ENCODE data around the gene PCSK1.

Gene PCSK1

DNA sequence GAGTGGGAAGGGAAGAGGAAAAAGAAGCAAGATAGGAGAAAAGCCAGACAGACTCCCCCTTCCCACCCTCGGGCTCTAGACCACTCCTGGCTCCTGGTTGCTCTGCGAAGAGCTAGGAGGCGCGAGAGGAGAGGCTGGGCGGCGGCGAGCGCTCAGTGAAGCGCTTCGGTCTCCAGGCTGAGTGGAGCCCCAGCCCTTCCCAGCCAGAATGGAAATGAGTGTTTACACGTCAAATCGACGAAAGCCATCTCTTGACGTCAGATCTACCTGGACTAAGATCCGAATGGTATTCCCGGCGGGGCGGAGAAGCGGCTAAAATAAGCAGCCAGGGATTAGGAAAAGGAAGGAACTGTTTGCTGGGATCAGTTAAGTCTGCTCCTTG lies at the start of gene PCSK1:
Gene PCSK1, minus strand, starts transcription at position 183 of the 382 bp plus-strand sequence. CDS start 206 bp downstream, outside the sequence.
- no peak for DNase-seq (ENCODE audit: low read depth)

DNA sequence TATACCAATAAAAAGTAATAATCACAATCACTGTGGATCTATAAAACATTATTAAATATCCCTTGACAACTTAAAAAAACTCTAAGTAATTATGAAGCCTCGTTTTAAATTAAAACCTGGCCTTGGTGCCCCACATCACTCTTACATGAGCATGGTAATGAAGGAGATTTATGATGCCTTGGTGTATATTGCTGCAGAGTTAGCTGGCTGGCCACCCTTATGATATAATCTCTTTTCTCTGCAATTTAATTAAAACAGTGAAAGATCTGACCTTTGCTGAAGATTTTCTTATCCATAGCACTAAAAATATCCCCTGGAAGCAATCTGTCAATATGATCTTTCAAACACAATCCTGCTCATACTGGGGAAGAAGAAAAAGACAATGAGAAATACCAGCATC lies 48.8 kb upstream of the PCSK1 start:
- no peak for DNase-seq (ENCODE audit: low read depth)

- DNase-seq (ENCODE audit: low read depth), result no peak
These were observed 48.1 kb upstream of the PCSK1 start for GRCh38 chr5:96481009-96481786.

GRCh38 chr5:96478983-96479382 lies 45.9 kb upstream of the PCSK1 start:
- DNase-seq (ENCODE audit: low read depth), result no peak

DNA sequence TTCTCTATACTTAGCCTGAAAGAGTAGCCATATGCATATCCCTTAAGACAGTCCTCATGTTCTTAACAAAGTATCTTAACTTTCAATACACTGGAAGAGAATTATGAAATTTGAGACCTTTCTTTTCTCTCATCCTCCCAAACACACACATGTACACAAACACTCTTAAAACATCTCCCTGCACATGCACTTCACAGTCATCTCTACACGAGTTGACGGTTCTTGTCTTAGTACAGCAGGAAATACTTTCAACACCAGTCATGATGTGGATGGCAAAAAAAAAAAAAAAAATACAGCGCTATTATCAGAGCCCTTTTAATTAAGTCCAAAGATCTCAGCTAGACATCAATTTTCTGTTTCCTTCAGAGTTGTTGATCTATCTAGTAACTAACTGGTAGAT lies 43.6 kb upstream of the PCSK1 start:
- DNase-seq (ENCODE audit: low read depth), result peak; percentile 68

DNA sequence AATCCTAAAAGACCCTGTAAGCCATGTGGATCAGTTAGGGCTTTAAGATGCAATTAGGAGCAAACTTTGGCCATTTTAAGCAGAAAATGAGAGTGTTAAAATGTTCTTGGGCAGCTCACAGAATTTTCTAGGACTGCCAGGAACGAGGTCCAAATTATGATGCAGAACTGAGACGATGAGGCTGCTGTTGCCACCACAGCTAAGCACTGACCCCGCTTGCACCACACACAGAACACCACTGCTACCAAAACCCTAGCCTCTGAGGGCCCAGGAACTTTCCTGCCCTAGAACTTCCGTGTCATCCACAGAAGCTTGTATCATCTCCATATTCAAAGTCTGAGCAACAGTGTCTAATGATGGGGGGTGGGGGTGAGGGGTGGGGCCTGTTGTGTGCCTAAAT lies 41.0 kb upstream of the PCSK1 start:
- no peak for DNase-seq (ENCODE audit: low read depth)

DNA sequence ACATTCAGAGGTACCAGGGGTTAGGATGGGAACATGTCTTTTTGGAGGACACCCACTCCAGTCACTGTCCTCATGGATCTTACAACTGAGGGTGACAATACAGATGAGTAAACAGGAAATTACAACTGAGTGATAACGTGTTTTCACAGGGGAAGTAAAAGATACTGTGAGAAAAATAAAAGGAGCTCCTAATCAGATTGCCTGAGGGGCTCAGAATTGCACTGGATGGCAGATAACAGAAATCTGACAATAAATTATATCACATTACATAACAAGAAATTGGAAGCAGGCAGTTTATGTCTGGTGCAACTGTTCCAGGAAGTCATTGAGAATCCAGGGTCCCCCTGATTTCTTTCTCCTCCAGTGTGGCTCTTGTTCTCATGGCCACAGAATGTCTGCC lies 40.1 kb upstream of the PCSK1 start:
- DNase-seq (ENCODE audit: low read depth), result no peak

DNA sequence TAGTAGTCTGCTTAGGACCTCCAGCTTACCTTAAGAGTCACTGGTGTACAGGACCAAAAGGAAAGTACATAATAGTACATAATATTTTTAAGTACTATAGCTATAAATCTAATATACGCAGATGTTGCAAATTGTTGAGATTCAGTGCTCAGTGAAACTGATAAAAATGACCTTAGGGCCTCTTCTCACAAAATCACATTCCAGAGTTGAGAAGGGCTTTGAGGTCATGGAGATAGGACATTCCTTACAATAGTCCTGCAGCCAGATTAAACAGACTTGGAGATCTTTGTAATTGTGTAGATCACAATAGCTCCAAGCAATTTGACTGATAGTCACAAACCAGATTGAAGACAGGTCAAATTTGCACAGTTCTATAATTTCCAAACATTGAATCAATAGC lies 37.7 kb upstream of the PCSK1 start:
- no peak for DNase-seq (ENCODE audit: low read depth)

GRCh38 chr5:96468956-96469355 lies 35.9 kb upstream of the PCSK1 start:
- no peak for DNase-seq (ENCODE audit: low read depth)

- no peak for DNase-seq (ENCODE audit: low read depth)
These were observed 30.0 kb upstream of the PCSK1 start for GRCh38 chr5:96463091-96463490.

DNA sequence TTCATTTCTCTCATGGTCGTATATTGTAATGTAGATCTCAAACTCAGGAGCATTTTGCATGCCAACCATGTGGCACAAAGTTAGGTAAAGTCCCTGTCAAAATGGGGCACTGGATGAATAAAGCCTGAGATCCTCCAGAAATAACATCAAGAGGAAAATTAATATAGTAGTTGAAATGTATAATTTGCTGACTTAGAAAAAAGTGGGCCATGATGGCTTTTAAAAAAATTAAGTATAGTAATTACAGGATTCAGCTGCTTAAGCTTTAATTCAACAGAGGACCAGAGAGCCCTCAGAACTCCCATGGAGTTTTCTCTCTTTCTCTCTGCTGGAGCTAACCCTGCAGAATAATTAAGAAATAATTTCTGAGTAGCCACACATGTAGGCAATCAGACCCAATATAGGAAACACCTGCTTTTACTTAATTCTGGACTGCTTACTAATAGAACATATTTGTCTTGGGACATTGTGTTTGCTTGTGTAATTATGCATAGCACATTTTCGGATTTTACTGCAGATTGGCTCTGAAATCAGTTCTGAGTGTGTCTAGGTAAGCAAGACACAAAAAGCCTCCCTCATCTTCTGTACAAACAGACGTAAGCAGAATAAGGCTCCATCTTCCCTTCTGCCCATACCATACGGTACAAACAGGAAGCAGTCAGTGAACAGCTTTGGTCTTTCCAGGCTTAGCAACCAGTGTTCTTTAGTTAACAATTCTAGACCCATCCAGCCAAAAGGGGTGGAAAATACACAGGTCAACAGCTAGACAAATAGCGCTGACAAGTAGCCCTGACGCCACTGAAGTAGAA lies 26.5 kb upstream of the PCSK1 start:
- DNase-seq (ENCODE audit: low read depth), result no peak

DNA sequence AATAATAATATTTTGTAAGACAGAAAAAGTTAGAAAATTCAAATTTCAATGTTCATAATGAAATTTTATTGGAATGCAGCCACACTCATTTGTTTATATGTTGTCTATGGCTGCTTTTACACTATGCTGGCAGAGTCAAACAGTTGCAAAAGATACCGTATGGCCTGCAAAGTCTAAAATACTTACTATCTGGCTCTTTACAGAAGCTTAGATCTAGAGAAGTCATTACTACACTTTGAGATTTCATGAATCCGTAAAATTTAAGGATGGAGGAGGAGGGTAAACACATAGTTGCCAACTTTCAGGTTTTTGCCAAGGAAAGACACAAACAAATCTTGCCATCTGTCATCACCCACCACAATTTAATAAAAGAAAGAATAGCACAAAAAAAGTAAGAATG lies 25.1 kb upstream of the PCSK1 start:
- no peak for DNase-seq (ENCODE audit: low read depth)

DNA sequence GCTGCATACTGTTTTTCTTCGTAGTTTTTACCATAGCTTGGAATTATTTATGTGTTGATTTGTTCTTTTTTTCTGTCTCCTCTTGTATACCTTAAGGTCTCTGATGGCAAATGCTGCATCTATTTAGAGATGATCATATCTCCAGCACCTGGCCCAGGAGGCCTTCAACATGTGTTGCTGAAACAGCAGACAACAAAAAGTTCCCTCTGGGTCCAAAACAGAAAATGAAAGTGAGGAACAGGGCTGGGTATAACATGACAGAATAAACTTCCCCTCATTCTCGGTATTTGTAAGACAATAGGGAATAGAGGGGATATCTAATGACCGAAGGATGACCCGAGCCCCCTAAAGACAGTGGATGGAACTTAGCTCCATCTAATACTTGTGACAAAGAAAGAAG lies 22.7 kb upstream of the PCSK1 start:
- DNase-seq (ENCODE audit: low read depth), result no peak

- no peak for DNase-seq (ENCODE audit: low read depth)
These were observed 20.3 kb upstream of the PCSK1 start for GRCh38 chr5:96453394-96453793.

- DNase-seq (ENCODE audit: low read depth), result no peak
These were observed 14.9 kb upstream of the PCSK1 start for GRCh38 chr5:96447949-96448348.

- no peak for DNase-seq (ENCODE audit: low read depth)
These were observed 7.1 kb upstream of the PCSK1 start for GRCh38 chr5:96440185-96440538.

DNA sequence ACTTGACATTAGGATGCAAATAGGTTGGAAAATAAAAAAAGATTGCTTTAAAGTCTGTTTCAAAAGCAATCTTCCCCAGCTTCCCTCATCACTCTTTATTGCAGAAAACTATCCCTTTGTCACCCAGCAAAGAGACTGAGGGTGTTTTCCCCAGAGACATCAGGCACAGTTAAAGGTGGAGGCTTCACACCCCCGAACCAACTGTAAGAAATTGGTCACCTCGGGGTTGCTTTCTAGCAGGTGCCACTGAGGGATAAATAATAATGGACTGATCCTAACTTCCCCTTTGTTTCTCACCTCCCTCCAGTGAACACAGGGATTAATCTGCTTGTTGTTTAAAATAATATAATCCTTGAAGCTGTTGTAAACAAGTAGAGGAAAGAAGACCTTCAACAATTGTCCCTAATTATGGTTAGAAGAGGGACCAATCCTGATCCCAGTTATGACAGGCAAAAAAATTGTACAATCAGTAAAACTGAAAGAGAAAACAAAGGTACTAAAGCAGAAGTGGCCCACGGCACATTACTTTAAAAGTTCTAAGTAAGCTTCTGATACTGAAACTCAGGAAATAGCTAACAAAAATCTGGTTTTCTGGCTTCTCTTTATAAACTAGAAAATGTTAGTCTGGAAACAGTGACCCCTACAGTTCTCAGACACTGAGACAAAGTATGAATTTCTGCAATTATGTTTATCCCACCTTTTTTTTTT lies 6.6 kb upstream of the PCSK1 start:
- peak; percentile 9 for DNase-seq (ENCODE audit: low read depth)

DNA sequence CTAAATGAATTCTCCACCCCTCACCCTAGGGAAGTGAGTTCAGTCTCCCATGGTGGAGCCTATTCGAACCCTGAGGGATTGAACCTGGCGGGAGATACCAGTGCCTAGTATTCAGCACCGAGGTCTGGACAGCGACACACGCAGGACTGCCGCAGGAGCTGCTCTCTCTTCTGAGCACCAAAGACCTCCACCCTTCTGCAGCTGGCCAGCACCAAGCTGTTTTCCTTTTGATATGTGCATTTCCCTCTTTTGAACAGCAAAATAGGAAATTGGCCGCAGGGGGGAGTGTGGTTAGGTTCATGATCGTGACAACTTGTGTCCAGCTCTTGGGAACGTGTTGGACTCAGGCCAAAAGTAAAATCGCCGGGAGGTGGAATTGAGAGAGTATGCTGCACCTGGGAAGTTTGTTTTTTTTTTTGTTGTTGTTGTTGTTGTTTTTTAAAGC lies 1.2 kb upstream of the PCSK1 start:
- DNase-seq (ENCODE audit: low read depth), result peak; percentile 73

DNA sequence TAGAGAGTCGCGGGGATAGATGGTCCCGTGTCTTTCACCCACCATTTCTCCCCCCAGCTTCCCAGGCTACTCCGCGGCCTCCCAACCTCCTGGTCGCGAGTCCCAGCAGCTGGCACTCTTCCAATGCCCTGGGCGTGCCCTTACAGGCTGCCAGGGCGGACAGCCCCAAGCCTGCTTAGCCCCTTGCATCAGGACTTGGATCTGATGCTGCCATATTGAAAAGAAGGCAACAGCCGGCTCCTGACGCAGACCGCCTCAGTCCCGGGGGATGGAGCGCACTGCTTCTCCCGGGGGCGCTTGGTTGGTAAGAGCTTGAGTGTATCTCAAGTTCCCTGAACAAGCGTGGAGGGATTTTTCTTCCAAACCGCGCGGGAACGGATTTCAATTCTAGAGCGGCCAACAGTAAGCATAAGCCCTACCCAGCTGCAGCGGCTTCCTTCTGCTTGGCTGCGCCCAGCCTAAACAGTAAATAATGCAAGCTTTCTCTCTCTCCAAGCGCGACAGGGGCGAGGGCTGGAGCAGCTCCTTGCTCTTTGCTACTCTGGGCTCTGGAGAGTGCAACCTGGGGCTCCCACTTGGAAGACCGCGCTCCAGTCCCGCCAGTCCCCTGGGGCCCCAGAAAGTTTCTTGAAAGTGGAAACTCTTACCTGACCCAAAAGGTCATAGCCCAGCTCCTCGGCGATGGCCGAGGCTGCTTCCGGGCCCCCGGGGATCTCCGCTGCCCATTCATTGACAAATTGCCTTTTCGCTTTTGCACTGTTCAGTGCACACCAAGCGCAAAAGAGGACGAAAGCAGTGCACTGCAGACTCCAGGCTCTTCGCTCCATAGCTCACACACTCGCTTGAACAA lies 607 bp downstream of the PCSK1 start:
- DNase-seq (ENCODE audit: low read depth), result no peak

DNA sequence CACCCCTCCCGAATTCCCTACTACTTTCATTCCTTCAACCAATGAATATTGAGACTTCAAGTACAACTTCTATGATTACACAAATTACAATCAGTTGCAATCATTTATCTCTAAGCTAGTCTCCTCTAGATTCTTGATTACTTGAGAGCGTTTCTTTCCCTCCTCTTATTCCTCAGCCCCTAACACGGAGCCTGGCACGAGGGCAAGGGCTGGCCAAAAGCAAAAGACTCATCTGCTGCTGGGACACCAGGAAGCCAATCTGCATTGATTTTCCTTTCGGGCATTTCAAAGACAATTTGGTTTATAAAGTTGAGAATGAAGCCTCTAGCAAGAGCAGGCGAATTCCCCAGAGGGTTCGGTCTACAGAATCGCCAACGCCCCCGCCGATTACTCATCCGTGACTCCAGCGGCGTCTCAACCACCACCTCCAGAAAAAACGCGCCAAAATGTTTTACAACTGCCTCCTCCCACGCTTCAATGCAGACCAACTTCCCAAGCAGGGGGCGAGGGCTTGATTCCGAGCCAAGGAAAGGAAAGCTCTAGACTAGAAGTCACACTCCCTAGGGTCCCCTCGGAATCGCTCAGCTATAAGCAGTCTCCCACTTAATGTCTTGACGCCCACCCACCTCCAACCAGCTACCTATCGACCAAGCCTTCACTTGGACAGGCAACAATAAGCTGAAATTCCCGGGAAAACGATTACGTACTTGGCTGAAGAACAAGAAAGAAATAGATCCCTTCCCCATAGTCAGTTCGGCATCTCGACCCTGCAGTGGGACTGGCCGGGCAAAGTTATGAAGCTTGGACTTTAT lies 1.5 kb downstream of the PCSK1 start:
- DNase-seq (ENCODE audit: low read depth), result peak; percentile 57

- DNase-seq (ENCODE audit: low read depth), result peak; percentile 30
These were observed 5.2 kb downstream of the PCSK1 start for GRCh38 chr5:96427824-96428223.

Data from ELR (cell line).